ENCODE results near the gene ITGA2.

- TF ChIP-seq POLR2A (IDR thresholded peaks at IDR 0.05; ENCODE audit: low read depth, low read length) (no peak), POLR2AphosphoS5 (IDR thresholded peaks at IDR 0.05; ENCODE audit: low read depth, low read length) (no peak)
These were observed 121.0 kb downstream of the ITGA2 start for GRCh38 chr5:53110156-53110555.
